Measurements from ENCODE around the gene DENND4B.

DNA sequence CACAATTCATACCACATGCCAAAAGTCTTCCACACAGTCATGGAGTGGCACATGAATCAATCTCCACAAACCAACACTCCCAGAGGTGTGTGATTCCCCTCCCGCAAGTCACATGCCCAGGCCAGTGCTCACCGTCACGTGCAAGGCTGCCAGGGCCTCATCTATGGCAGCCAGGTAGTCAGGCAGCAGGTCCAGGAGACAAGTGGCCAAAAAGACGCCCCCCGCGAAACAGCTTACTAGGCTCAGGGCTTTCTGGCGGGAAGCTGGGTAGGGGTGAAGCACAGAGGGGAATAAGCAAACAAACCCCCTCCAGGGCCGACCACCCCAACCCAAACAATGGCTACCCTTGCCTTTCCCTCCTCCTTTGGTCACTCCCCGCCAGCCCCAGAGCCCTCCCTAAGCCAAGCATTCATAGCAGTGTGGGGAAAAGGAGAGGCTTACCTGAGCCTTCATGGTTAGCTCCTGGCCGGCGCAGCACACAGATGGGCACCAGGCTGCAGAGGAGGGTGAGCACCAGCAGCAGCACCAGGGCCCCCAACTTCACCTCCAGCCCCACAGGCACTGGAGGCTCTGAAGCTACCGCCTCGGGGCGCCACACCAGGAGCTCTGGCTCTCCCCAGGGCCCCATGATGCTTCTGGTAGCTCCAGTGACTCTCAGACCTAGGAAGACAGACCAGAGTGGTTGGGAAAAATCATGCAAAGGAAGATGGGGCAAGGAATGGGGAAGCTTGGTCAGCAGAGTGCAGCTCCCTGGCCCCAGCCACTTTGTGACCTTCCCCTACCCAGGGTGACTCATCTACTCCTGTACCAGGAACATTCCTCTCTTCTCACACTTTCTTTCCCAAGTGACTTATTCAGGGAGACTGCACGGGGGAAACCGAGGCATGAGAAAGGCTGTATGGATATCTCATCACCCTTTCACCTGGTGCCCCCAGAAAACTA lies 15.8 kb upstream of the DENND4B start:
- no peak for TF ChIP-seq SP1 (IDR thresholded peaks at IDR 0.05)
- TF ChIP-seq FOXM1 (IDR thresholded peaks at IDR 0.05; ENCODE audit: borderline replicate concordance): no peak
- TF ChIP-seq NFRKB (IDR thresholded peaks at IDR 0.05): no peak
- TF ChIP-seq FOXK2 (IDR thresholded peaks at IDR 0.05): no peak
- TF ChIP-seq BHLHE40 (IDR thresholded peaks at IDR 0.05; ENCODE audit: borderline replicate concordance): no peak
- TF ChIP-seq CTBP1 (IDR thresholded peaks at IDR 0.05; ENCODE audit: borderline replicate concordance): no peak
- no peak for TF ChIP-seq HDGF (IDR thresholded peaks at IDR 0.05; ENCODE audit: borderline replicate concordance)
- no peak for TF ChIP-seq LEF1 (IDR thresholded peaks at IDR 0.05; ENCODE audit: borderline replicate concordance)
- no peak for TF ChIP-seq SUZ12 (IDR thresholded peaks at IDR 0.05)
- no peak for TF ChIP-seq ZNF384 (IDR thresholded peaks at IDR 0.05)
- TF ChIP-seq PKNOX1 (IDR thresholded peaks at IDR 0.05): no peak
